Measurements from ENCODE around the gene TCF7L2. TPM values are rescaled to one million over a fixed set of nuclear protein-coding genes. Genes with fewer than 3 reads are reported as not detected.
A peak's percentile ranks its signal among the peaks of the same experiment; 100 is the strongest.

Gene TCF7L2
- total and polyA plus RNA-seq, 9 donors, result 14.9 to 77.3 (median 51.5) TPM

GRCh38 chr10:113179966-113180365 lies 229.9 kb downstream of the TCF7L2 start:
- Histone ChIP-seq H3K4me1 (ENCODE audit: control insufficient read depth, insufficient read depth, low read length) (peaks cover 23% of the 10 kb centered on the region), H3K9me3 (replicated peaks; ENCODE audit: control insufficient read depth, low read depth, low read length) (no peaks in the 10 kb centered on the region), H3K27me3 (ENCODE audit: control insufficient read depth, insufficient read depth, low read length) (peaks cover 2% of the 10 kb centered on the region), H3K27ac (ENCODE audit: low read length) (no peak overlapping the region), H3K36me3 (ENCODE audit: control insufficient read depth, insufficient read depth, low read length) (no peaks in the 10 kb centered on the region), H3K4me3 (ENCODE audit: low read length) (no peak overlapping the region)
- WGBS (ENCODE audit: insufficient coverage), result no CpG with 5 or more reads among the region's 3 CpGs
- no peak for DNase-seq

- 62% methylated on average over 6 of the region's 10 CpGs for WGBS (ENCODE audit: insufficient coverage)
- H3K9me3 ChIP-seq (replicated peaks; ENCODE audit: control insufficient read depth, low read depth, low read length), result no peaks in the 10 kb centered on the region
- H3K27me3 ChIP-seq (ENCODE audit: control insufficient read depth, insufficient read depth, low read length), result peaks cover 2% of the 10 kb centered on the region
- H3K27ac ChIP-seq (ENCODE audit: low read length), result no peak overlapping the region
- no peaks in the 10 kb centered on the region for H3K36me3 ChIP-seq (ENCODE audit: control insufficient read depth, insufficient read depth, low read length)
- H3K4me1 ChIP-seq (ENCODE audit: control insufficient read depth, insufficient read depth, low read length), result peaks cover 23% of the 10 kb centered on the region
- no peak overlapping the region for H3K4me3 ChIP-seq (ENCODE audit: low read length)
- no peak for DNase-seq
Measured at GRCh38 chr10:113180401-113181154, 230.5 kb downstream of the TCF7L2 start.

GRCh38 chr10:113182154-113182553 lies 232.1 kb downstream of the TCF7L2 start:
- no peak overlapping the region for H3K4me3 ChIP-seq (ENCODE audit: low read length)
- H3K27ac ChIP-seq (ENCODE audit: low read length), result no peak overlapping the region
- H3K4me1 ChIP-seq (ENCODE audit: control insufficient read depth, insufficient read depth, low read length), result peaks cover 16% of the 10 kb centered on the region
- no peaks in the 10 kb centered on the region for H3K27me3 ChIP-seq (ENCODE audit: control insufficient read depth, insufficient read depth, low read length)
- WGBS (ENCODE audit: insufficient coverage), result no CpG with 5 or more reads among the region's 3 CpGs
- H3K9me3 ChIP-seq (replicated peaks; ENCODE audit: control insufficient read depth, low read depth, low read length), result no peaks in the 10 kb centered on the region
- no peak for DNase-seq
- H3K36me3 ChIP-seq (ENCODE audit: control insufficient read depth, insufficient read depth, low read length), result no peaks in the 10 kb centered on the region

- Histone ChIP-seq H3K4me1 (ENCODE audit: control insufficient read depth, insufficient read depth, low read length) (peaks cover 18% of the 10 kb centered on the region), H3K36me3 (ENCODE audit: control insufficient read depth, insufficient read depth, low read length) (no peaks in the 10 kb centered on the region), H3K9me3 (replicated peaks; ENCODE audit: control insufficient read depth, low read depth, low read length) (no peaks in the 10 kb centered on the region), H3K27ac (ENCODE audit: low read length) (no peak overlapping the region), H3K4me3 (ENCODE audit: low read length) (no peak overlapping the region), H3K27me3 (ENCODE audit: control insufficient read depth, insufficient read depth, low read length) (no peaks in the 10 kb centered on the region)
- WGBS (ENCODE audit: insufficient coverage), result 86% methylated on average over 4 of the region's 13 CpGs
- no peak for DNase-seq
Measured at GRCh38 chr10:113183573-113183972, 233.5 kb downstream of the TCF7L2 start.

- peak; percentile 63 for DNase-seq
Measured at GRCh38 chr10:113187063-113187777, 237.2 kb downstream of the TCF7L2 start.

GRCh38 chr10:113199459-113199858 lies 249.4 kb downstream of the TCF7L2 start:
- Histone ChIP-seq H3K36me3 (ENCODE audit: control insufficient read depth, insufficient read depth, low read length) (no peaks in the 10 kb centered on the region), H3K9me3 (replicated peaks; ENCODE audit: control insufficient read depth, low read depth, low read length) (peaks cover 2% of the 10 kb centered on the region), H3K4me1 (ENCODE audit: control insufficient read depth, insufficient read depth, low read length) (no peaks in the 10 kb centered on the region), H3K27ac (ENCODE audit: low read length) (no peak overlapping the region), H3K27me3 (ENCODE audit: control insufficient read depth, insufficient read depth, low read length) (no peaks in the 10 kb centered on the region), H3K4me3 (ENCODE audit: low read length) (no peak overlapping the region)
- WGBS (ENCODE audit: insufficient coverage), result no CpG with 5 or more reads among the region's 1 CpG
- no peak for DNase-seq

More at GRCh38 chr10:113187063-113187777, 237.2 kb downstream of the TCF7L2 start:
- no peaks in the 10 kb centered on the region for H3K27me3 ChIP-seq (ENCODE audit: control insufficient read depth, insufficient read depth, low read length)
- H3K36me3 ChIP-seq (ENCODE audit: control insufficient read depth, insufficient read depth, low read length), result no peaks in the 10 kb centered on the region
- WGBS (ENCODE audit: insufficient coverage), result 42% methylated on average over 8 of the region's 10 CpGs
- no peak overlapping the region for H3K27ac ChIP-seq (ENCODE audit: low read length)
- H3K9me3 ChIP-seq (replicated peaks; ENCODE audit: control insufficient read depth, low read depth, low read length), result no peaks in the 10 kb centered on the region
- H3K4me1 ChIP-seq (ENCODE audit: control insufficient read depth, insufficient read depth, low read length), result peaks cover 6% of the 10 kb centered on the region
- no peak overlapping the region for H3K4me3 ChIP-seq (ENCODE audit: low read length)

GRCh38 chr10:113202011-113202410 lies 252.0 kb downstream of the TCF7L2 start:
- Histone ChIP-seq H3K4me3 (ENCODE audit: low read length) (no peak overlapping the region), H3K36me3 (ENCODE audit: control insufficient read depth, insufficient read depth, low read length) (no peaks in the 10 kb centered on the region), H3K9me3 (replicated peaks; ENCODE audit: control insufficient read depth, low read depth, low read length) (peaks cover 2% of the 10 kb centered on the region), H3K4me1 (ENCODE audit: control insufficient read depth, insufficient read depth, low read length) (no peaks in the 10 kb centered on the region), H3K27me3 (ENCODE audit: control insufficient read depth, insufficient read depth, low read length) (no peaks in the 10 kb centered on the region), H3K27ac (ENCODE audit: low read length) (no peak overlapping the region)
- no peak for DNase-seq
- WGBS (ENCODE audit: insufficient coverage), result 78% methylated on average over 1 of the region's 4 CpGs

- DNase-seq, result no peak
- Histone ChIP-seq H3K4me1 (ENCODE audit: control insufficient read depth, insufficient read depth, low read length) (no peaks in the 10 kb centered on the region), H3K36me3 (ENCODE audit: control insufficient read depth, insufficient read depth, low read length) (no peaks in the 10 kb centered on the region), H3K4me3 (ENCODE audit: low read length) (no peak overlapping the region), H3K27me3 (ENCODE audit: control insufficient read depth, insufficient read depth, low read length) (no peaks in the 10 kb centered on the region), H3K9me3 (replicated peaks; ENCODE audit: control insufficient read depth, low read depth, low read length) (no peaks in the 10 kb centered on the region), H3K27ac (ENCODE audit: low read length) (no peak overlapping the region)
- WGBS (ENCODE audit: insufficient coverage), result no CpG with 5 or more reads among the region's 1 CpG
Measured at GRCh38 chr10:113207924-113208323, 257.9 kb downstream of the TCF7L2 start.

- Histone ChIP-seq H3K27me3 (ENCODE audit: control insufficient read depth, insufficient read depth, low read length) (no peaks in the 10 kb centered on the region), H3K4me1 (ENCODE audit: control insufficient read depth, insufficient read depth, low read length) (no peaks in the 10 kb centered on the region), H3K27ac (ENCODE audit: low read length) (no peak overlapping the region), H3K9me3 (replicated peaks; ENCODE audit: control insufficient read depth, low read depth, low read length) (no peaks in the 10 kb centered on the region), H3K4me3 (ENCODE audit: low read length) (no peak overlapping the region), H3K36me3 (ENCODE audit: control insufficient read depth, insufficient read depth, low read length) (no peaks in the 10 kb centered on the region)
- DNase-seq, result no peak
- no CpG with 5 or more reads among the region's 4 CpGs for whole genome bisulfite sequencing (ENCODE audit: insufficient coverage)
Measured at GRCh38 chr10:113213035-113213434, 263.0 kb downstream of the TCF7L2 start.

- Histone ChIP-seq H3K27me3 (ENCODE audit: control insufficient read depth, insufficient read depth, low read length) (no peaks in the 10 kb centered on the region), H3K4me1 (ENCODE audit: control insufficient read depth, insufficient read depth, low read length) (no peaks in the 10 kb centered on the region), H3K27ac (ENCODE audit: low read length) (no peak overlapping the region), H3K36me3 (ENCODE audit: control insufficient read depth, insufficient read depth, low read length) (no peaks in the 10 kb centered on the region), H3K4me3 (ENCODE audit: low read length) (no peak overlapping the region), H3K9me3 (replicated peaks; ENCODE audit: control insufficient read depth, low read depth, low read length) (no peaks in the 10 kb centered on the region)
- WGBS (ENCODE audit: insufficient coverage), result 100% methylated on average over 1 of the region's 4 CpGs
- DNase-seq, result no peak
Measured at GRCh38 chr10:113214331-113214730, 264.3 kb downstream of the TCF7L2 start.

Data from muscle of leg (tissue), 11 donors.